ENCODE data around the gene ODAD4. TPM values are rescaled to one million over a fixed set of nuclear protein-coding genes. Genes with fewer than 3 reads are reported as not detected.

Gene ODAD4
- total RNA-seq, 6 experiments from 2014 or later: 0.74 to 1.8 (median 0.97) TPM

- peak overlapping the region; percentile 60; the same call in 1 of the 2 replicates for H3K27ac Mint-ChIP-seq
- no peak for DNase-seq
- H3K4me3 Mint-ChIP-seq: no peak overlapping the region
- peaks cover 45% of the 10 kb centered on the region for H3K36me3 Mint-ChIP-seq (ENCODE audit: low read depth)
- TF ChIP-seq, protein P1, sequence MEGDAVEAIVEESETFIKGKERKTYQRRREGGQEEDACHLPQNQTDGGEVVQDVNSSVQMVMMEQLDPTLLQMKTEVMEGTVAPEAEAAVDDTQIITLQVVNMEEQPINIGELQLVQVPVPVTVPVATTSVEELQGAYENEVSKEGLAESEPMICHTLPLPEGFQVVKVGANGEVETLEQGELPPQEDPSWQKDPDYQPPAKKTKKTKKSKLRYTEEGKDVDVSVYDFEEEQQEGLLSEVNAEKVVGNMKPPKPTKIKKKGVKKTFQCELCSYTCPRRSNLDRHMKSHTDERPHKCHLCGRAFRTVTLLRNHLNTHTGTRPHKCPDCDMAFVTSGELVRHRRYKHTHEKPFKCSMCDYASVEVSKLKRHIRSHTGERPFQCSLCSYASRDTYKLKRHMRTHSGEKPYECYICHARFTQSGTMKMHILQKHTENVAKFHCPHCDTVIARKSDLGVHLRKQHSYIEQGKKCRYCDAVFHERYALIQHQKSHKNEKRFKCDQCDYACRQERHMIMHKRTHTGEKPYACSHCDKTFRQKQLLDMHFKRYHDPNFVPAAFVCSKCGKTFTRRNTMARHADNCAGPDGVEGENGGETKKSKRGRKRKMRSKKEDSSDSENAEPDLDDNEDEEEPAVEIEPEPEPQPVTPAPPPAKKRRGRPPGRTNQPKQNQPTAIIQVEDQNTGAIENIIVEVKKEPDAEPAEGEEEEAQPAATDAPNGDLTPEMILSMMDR (IDR thresholded peaks at IDR 0.05): no peak
- H3K27me3 Mint-ChIP-seq (ENCODE audit: insufficient read depth): peaks cover 3% of the 10 kb centered on the region
- no peaks in the 10 kb centered on the region for H3K9me3 Mint-ChIP-seq
- H3K4me1 Mint-ChIP-seq (ENCODE audit: low read depth): peaks cover 76% of the 10 kb centered on the region
Measured at GRCh38 chr17:41914358-41914766, 16.1 kb upstream of the ODAD4 start.

DNA sequence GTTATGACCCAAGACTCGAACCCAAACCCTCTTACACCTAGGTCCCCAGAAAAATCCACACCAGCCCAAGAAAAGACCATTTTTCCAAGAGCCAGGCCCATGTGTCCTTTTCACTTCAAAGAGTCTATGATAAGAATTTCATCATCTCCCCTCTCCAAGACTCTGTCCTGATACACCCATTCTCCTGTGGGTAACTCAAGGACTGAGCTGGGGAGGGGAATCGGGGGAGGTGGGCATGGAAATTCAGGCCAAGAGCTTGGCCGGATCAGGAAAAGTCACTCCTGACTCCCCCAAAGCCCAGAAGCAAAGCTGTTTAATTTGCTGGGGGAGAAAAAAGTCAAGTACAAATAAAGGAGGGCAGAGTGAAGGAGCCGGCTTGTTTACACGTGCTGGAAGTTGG is 15.4 kb upstream of the ODAD4 start:
- Mint-ChIP-seq H3K27me3 (ENCODE audit: insufficient read depth) (peaks cover 3% of the 10 kb centered on the region), H3K36me3 (ENCODE audit: low read depth) (peaks cover 39% of the 10 kb centered on the region), H3K4me3 (no peak overlapping the region), H3K27ac (peak overlapping the region; percentile 60; the same call in 1 of the 2 replicates), H3K4me1 (ENCODE audit: low read depth) (peaks cover 76% of the 10 kb centered on the region), H3K9me3 (no peaks in the 10 kb centered on the region)
- no peak for DNase-seq
- TF ChIP-seq, protein P1 (IDR thresholded peaks at IDR 0.05): no peak

- Mint-ChIP-seq H3K27me3 (ENCODE audit: insufficient read depth) (peaks cover 3% of the 10 kb centered on the region), H3K36me3 (ENCODE audit: low read depth) (peaks cover 37% of the 10 kb centered on the region), H3K27ac (peak overlapping the region; percentile 73), H3K4me1 (ENCODE audit: low read depth) (peaks cover 74% of the 10 kb centered on the region), H3K4me3 (peak overlapping the region; percentile 97), H3K9me3 (no peaks in the 10 kb centered on the region)
- no peak for DNase-seq
- TF ChIP-seq, protein P1 (IDR thresholded peaks at IDR 0.05): no peak
Measured at GRCh38 chr17:41915566-41915965, 14.9 kb upstream of the ODAD4 start.

DNA sequence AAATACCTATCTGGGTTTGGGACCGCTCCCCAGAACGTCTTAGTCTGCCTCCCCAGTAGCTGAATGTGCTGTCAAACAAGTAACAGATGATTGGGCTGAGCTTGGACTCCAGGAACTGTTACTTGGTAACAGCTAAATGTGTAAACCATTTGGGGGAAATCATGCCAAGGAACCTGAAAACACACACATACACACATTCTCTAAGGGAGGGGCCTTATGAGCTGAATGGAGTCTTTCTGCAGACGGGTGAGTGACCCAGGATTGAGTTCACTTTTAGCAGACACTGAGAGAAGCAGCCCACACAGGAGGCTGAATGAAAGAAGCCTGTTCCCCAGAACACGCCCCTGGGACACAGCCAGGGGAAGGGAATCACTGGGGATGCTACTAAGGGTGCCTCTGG is 13.2 kb upstream of the ODAD4 start:
- H3K4me3 Mint-ChIP-seq: peak overlapping the region; percentile 97
- no peaks in the 10 kb centered on the region for H3K9me3 Mint-ChIP-seq
- peaks cover 3% of the 10 kb centered on the region for H3K27me3 Mint-ChIP-seq (ENCODE audit: insufficient read depth)
- H3K4me1 Mint-ChIP-seq (ENCODE audit: low read depth): peaks cover 61% of the 10 kb centered on the region
- TF ChIP-seq, protein P1 (IDR thresholded peaks at IDR 0.05): no peak
- DNase-seq: peak; percentile 51
- H3K36me3 Mint-ChIP-seq (ENCODE audit: low read depth): peaks cover 34% of the 10 kb centered on the region
- peak overlapping the region; percentile 88 for H3K27ac Mint-ChIP-seq

GRCh38 chr17:41917679-41918313 is 12.6 kb upstream of the ODAD4 start:
- Mint-ChIP-seq H3K9me3 (no peaks in the 10 kb centered on the region), H3K27ac (peak overlapping the region; percentile 88), H3K4me3 (peak overlapping the region; percentile 97), H3K4me1 (ENCODE audit: low read depth) (peaks cover 55% of the 10 kb centered on the region), H3K27me3 (ENCODE audit: insufficient read depth) (peaks cover 3% of the 10 kb centered on the region), H3K36me3 (ENCODE audit: low read depth) (peaks cover 28% of the 10 kb centered on the region)
- DNase-seq: no peak
- TF ChIP-seq, protein P1 (IDR thresholded peaks at IDR 0.05): no peak

All from HFFc6 (cell line).